HUES48 (cell line): ENCODE data around the gene LDHAL6A.
"Not testable (repeated sequence)": the region's sequence is repeated elsewhere in the genome, so short reads cannot be mapped to it uniquely, and the experiment has no call there.

Source experiments
- H3K27ac ChIP-seq: one replicate; pipeline ENCODE4 v1.7.0; 2013; ENCODE audit warnings: low read depth, low read length, inconsistent platforms
- H3K27me3 ChIP-seq: 2 replicates; pipeline ENCODE4 v1.6.1; 2013; ENCODE audit warnings: mild to moderate bottlenecking, low read length; ENCODE audit not compliant: control insufficient read depth, insufficient read depth
- H3K36me3 ChIP-seq: 2 replicates; pipeline ENCODE4 v1.6.1; 2013; ENCODE audit warnings: low read length; ENCODE audit not compliant: control insufficient read depth, insufficient read depth
- H3K4me1 ChIP-seq: 2 replicates; pipeline ENCODE4 v1.6.1; 2013; ENCODE audit warnings: mild to moderate bottlenecking, low read length; ENCODE audit not compliant: control insufficient read depth, insufficient read depth
- H3K4me3 ChIP-seq: 2 replicates; pipeline ENCODE4 v1.5.1; 2013; ENCODE audit warnings: mild to moderate bottlenecking, low read depth, low read length
- H3K9ac ChIP-seq: 2 replicates; pipeline ENCODE4 v1.6.1; 2013; ENCODE audit warnings: mild to moderate bottlenecking, low read depth, low read length, moderate library complexity
- H3K9me3 ChIP-seq: 2 replicates; pipeline ENCODE4 v1.6.1; 2013; ENCODE audit warnings: low read length; ENCODE audit not compliant: control insufficient read depth, insufficient read depth

The LDHAL6A gene

DNA sequence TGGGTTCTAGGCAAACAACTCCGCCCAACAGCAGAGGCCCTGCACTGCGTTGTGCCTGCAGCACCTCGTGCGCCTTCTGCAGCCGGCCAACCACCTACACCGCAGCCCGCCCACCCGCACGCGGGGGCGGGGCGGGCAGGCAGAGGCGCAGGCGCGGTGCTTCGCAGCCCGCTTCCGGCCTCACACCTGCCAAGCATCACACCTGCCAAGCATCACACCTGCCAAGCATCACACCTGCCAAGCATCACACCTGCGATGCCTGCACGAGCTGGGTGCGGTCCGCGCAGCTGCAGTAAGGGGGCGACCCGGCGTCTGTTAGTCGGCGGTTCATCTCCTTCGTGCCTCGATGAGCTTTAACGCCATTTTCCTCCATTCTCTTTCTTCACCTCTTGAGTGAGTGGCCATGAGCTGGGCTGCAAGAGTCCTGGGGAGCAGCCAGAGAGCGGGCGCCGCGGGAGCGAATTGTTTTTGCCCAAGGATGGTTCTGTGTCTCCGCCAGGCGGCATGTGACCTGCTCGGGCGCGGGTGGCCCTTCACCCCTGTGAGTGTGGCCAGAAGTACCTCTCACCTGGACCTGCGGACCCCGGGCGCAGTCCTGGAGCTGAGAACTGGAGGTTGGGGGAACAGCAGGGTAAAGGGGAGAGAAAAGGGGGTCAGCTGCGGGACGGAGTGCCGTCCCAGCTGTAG is at the start of gene LDHAL6A:
TSS of gene LDHAL6A (plus strand) at position 171 of the 687 bp plus-strand sequence. CDS start 825 bp downstream, outside the sequence.
- H3K4me1 ChIP-seq, result no peaks in the 10 kb centered on the region
- no peaks in the 10 kb centered on the region for H3K27me3 ChIP-seq
- H3K4me3 ChIP-seq, result no peak within 1 kb of the TSS
- H3K36me3 ChIP-seq, result no peaks in the 10 kb centered on the region
- no peaks in the 10 kb centered on the region for H3K9me3 ChIP-seq
- H3K27ac ChIP-seq, result no peak within 1 kb of the TSS
- H3K9ac ChIP-seq, result no peak within 1 kb of the TSS

DNA sequence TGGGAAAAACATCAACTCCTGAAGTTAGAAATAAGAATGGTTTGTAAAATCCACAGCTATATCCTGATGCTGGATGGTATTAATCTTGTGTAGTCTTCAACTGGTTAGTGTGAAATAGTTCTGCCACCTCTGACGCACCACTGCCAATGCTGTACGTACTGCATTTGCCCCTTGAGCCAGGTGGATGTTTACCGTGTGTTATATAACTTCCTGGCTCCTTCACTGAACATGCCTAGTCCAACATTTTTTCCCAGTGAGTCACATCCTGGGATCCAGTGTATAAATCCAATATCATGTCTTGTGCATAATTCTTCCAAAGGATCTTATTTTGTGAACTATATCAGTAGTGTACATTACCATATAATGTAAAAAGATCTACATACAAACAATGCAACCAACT is 48.3 kb upstream of the LDHAL6A start:
- not testable (repeated sequence) for H3K27me3 ChIP-seq, H3K9me3 ChIP-seq, H3K9ac ChIP-seq, H3K4me1 ChIP-seq, H3K27ac ChIP-seq, H3K4me3 ChIP-seq
- H3K36me3 ChIP-seq, result peaks cover 59% of the 10 kb centered on the region

DNA sequence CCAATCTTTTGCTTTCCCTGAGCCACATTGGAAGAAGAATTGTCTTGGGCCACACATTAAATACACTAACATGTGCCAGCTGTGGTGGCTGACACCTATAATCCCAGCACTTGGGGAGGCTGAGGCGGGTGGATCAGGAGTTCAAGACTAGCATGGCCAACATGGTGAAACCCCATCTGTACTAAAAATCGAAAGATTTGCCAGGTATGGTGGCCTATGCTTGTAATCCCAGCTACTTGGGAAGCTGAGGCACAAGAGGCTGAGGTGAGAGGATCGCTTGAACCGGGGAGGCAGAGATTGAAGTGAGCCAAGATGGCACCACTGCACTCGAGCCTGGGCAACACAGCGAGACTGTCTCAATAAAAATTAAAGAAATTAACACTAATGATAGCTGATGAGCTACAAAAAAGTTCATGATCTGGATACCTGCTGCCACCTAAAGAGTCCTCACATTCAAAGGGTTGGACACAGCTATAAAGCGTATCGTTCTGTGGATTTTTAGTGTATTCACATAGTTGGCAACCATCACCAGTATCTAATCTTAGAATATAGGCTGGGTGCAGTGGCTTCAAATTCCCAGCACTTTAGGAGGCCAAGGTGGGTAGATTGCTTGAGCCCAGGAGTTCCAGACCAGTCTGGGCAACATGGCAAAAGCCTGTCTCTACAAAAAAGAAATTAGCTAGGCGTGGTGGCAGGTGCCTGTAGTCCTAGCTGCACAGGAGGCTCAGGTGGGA is 46.9 kb upstream of the LDHAL6A start:
- Histone ChIP-seq H3K27me3 (peaks cover 6% of the 10 kb centered on the region), H3K27ac (no peak overlapping the region), H3K9ac (no peak overlapping the region), H3K36me3 (peaks cover 46% of the 10 kb centered on the region), H3K9me3 (no peaks in the 10 kb centered on the region), H3K4me3 (no peak overlapping the region), H3K4me1 (no peaks in the 10 kb centered on the region)

DNA sequence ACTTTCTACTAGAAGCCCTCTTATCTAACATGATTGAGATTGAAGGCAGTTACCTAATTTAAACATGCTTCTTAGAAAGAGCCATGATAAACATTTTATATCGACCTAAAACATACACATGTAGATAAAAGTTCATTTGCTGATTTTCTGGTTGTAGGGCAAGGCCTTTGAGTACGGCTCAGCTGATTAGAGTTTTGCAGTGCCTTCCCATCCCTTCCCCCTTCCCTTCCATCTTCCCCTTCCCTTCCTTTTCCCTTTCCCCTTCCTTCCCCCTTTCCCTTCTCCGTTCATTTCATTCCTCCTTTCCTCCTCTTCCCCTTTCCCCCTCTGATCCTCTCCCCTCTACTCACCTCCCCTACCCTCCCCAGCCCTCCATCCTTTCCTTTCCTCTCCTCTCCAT is 39.2 kb upstream of the LDHAL6A start:
- H3K27me3 ChIP-seq, result peaks cover 6% of the 10 kb centered on the region
- H3K4me1 ChIP-seq, result no peaks in the 10 kb centered on the region
- no peak overlapping the region for H3K9ac ChIP-seq
- no peaks in the 10 kb centered on the region for H3K36me3 ChIP-seq
- H3K9me3 ChIP-seq, result no peaks in the 10 kb centered on the region
- no peak overlapping the region for H3K4me3 ChIP-seq
- H3K27ac ChIP-seq, result no peak overlapping the region

DNA sequence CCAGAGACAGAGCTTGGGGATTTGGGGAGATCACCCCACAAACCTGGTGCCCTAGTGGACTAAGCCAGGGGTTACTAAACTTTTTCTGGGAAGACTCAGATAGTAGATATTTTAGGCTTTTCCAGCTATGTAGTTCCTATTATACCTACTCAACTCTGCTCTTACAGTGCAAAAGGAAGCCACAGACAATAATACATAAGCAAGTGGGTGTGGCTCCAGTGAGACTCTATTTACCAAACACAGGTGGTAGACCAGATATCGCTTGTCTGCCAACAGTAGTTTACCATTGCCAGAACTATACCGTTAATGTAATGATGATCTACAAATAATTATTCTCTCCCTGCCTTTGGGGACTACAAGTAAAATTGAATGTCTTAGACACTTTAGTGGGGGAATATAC is 36.6 kb upstream of the LDHAL6A start:
- no peaks in the 10 kb centered on the region for H3K9me3 ChIP-seq

DNA sequence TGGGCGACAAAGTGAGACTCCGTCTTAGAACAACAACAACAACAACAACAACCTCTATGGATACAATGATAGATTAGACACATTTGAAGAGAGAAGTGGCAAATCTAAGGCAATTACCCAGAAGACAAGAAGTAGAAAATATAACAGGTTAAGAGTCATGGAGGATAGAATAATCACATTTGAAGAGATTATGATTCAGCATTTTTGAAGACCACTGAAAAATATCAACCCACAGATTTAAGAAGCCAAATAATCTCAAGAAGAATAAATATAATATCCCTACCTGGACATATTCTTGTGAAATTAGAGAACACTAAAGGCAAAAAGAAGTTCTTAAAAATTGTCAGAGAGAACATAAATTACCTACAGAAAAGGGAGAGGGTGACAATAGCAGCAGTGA is 35.6 kb upstream of the LDHAL6A start:
- no peak overlapping the region for H3K4me3 ChIP-seq
- H3K4me1 ChIP-seq, result no peaks in the 10 kb centered on the region
- no peaks in the 10 kb centered on the region for H3K27me3 ChIP-seq
- H3K9me3 ChIP-seq, result no peaks in the 10 kb centered on the region
- no peak overlapping the region for H3K27ac ChIP-seq
- no peak overlapping the region for H3K9ac ChIP-seq
- no peaks in the 10 kb centered on the region for H3K36me3 ChIP-seq

More for the DNA sequence above, 36.6 kb upstream of the LDHAL6A start:
- Histone ChIP-seq H3K36me3 (no peaks in the 10 kb centered on the region), H3K27ac (no peak overlapping the region), H3K9ac (no peak overlapping the region), H3K4me1 (no peaks in the 10 kb centered on the region), H3K4me3 (no peak overlapping the region), H3K27me3 (no peaks in the 10 kb centered on the region)

DNA sequence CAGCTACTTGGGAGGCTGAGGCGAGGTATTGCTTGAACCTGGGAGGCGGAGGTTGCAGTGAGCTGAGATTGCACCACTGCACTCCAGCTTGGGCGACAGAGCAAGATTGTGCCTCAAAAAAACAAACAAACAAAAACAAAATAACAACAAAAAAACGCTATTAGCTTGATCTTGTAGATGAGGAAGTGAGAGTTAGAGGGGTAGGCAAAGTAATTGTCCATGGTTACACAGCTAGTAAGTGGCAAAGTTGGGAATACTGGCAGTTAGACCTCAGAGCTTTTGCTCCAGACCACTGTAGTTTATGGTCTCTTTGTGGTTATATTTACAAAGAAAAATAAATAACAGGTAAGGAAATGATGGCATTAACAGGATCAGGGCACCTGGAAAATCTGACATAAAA is 28.4 kb upstream of the LDHAL6A start:
- Histone ChIP-seq H3K9me3 (no peaks in the 10 kb centered on the region), H3K4me1 (no peaks in the 10 kb centered on the region), H3K36me3 (no peaks in the 10 kb centered on the region), H3K4me3 (no peak overlapping the region), H3K27me3 (no peaks in the 10 kb centered on the region), H3K9ac (no peak overlapping the region), H3K27ac (no peak overlapping the region)

DNA sequence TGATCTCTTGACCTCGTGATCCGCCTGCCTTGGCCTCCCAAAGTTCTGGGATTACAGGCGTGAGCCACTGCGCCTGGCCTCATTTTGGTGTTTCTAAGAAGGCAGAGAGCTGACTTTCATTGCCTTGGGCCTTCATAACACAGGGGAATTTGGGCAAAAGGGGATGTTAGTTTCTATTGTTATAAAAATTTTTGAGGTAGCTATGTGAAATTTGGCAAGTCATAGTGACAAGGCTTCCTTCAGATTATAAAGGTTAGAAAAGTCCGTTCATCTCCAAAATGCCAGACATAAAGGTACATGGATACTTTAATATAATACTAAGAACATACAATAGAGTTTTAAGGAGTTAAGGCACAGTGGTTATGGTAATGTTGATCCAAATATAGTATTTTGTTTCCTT is 26.3 kb upstream of the LDHAL6A start:
- H3K36me3 ChIP-seq, result no peaks in the 10 kb centered on the region
- no peaks in the 10 kb centered on the region for H3K9me3 ChIP-seq
- H3K9ac ChIP-seq, result no peak overlapping the region
- H3K27ac ChIP-seq, result no peak overlapping the region
- H3K4me1 ChIP-seq, result no peaks in the 10 kb centered on the region
- H3K4me3 ChIP-seq, result no peak overlapping the region
- no peaks in the 10 kb centered on the region for H3K27me3 ChIP-seq

DNA sequence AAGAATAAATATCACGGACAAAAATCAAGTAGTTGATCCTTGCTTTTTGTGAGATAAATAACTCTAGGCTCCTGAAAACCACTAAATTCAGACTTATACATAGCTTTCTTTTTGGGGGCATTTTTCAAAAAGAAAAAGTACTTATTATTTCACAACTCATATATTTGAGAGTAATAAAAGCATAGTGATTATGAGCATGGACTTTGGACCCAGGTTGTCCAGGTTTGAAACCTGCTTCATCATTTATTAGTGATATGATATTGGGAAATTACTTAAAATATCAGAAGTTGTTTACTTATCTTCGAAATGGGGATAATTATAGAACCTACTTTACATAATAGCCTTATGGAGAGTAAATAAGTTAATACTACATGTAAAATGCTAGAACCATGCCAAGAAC is 17.0 kb upstream of the LDHAL6A start:
- H3K27ac ChIP-seq, result no peak overlapping the region
- H3K4me3 ChIP-seq, result no peak overlapping the region
- H3K27me3 ChIP-seq, result no peaks in the 10 kb centered on the region
- no peaks in the 10 kb centered on the region for H3K4me1 ChIP-seq
- no peaks in the 10 kb centered on the region for H3K36me3 ChIP-seq
- no peak overlapping the region for H3K9ac ChIP-seq
- H3K9me3 ChIP-seq, result no peaks in the 10 kb centered on the region

DNA sequence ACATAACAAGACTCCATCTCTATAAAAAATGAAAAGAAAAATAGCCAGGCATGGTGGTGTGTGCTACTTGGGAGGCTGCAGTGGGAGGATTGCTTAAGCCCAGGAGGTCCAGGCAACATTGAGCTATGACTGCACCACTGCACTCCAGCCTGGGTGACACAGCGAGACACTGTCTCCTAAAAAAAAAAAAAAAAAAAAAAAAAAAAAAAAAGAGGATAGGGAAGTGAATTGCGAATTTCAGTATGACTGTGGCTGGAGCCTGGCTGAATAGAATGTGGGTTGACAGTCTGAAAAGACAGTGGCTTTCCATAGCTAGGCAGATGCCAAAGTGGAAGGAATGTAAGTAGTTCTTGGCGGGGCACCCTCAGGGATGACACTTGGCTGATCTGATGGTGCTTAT is 6.4 kb upstream of the LDHAL6A start:
- no peak overlapping the region for H3K9ac ChIP-seq
- no peaks in the 10 kb centered on the region for H3K9me3 ChIP-seq
- H3K4me3 ChIP-seq, result no peak overlapping the region
- H3K27ac ChIP-seq, result no peak overlapping the region
- no peaks in the 10 kb centered on the region for H3K36me3 ChIP-seq
- no peaks in the 10 kb centered on the region for H3K27me3 ChIP-seq
- H3K4me1 ChIP-seq, result no peaks in the 10 kb centered on the region

DNA sequence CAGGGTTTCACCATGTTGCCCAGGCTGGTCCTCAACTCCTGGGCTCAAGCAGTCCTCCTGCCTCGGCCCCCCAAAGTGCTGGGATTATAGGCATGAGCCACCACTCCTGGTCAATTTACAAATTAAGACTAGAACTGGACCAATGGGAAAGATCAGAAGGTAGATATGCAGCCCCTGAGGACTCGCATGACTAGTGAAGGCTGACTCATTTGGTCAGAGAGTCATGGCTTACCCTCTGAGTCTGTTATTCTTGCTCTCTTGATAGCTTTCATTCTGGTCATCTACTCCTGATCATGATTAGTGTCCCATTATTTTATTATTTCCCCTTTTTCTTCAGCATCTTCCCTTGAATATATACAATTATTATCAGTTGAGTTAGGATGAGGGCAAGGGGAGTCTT is 2.7 kb upstream of the LDHAL6A start:
- Histone ChIP-seq H3K4me1 (no peaks in the 10 kb centered on the region), H3K27me3 (no peaks in the 10 kb centered on the region), H3K9ac (no peak overlapping the region), H3K9me3 (no peaks in the 10 kb centered on the region), H3K27ac (no peak overlapping the region), H3K36me3 (no peaks in the 10 kb centered on the region), H3K4me3 (no peak overlapping the region)
